ENCODE measurements around the gene ENTREP3. TPM values are rescaled to one million over a fixed set of nuclear protein-coding genes. Genes with fewer than 3 reads are reported as not detected.
"Not testable (repeated sequence)": the region's sequence is repeated elsewhere in the genome, so short reads cannot be mapped to it uniquely, and the experiment has no call there.

The ENTREP3 gene
- total RNA-seq, 1 experiment from 2014 or later: 72.5 TPM

DNA sequence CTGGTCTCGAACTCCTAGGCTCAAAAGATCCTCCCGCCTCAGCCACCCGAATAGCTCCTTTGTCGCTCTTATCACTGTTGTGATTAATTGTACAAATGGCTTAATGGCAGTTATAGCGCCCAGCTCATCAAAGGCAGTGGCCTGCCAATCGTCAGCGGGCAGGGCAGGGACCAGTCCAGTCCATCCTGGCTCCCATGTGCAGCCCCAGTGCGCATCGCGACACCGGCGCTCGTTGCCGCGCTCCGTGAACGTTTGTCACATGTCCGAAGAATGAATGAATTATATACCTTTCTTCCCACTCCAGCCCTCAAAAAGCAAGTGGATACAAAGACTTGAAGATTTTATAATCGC lies 28.4 kb downstream of the ENTREP3 start:
- peaks cover 20% of the 10 kb centered on the region for H3K4me1 ChIP-seq (ENCODE audit: insufficient read depth, low read length, poor library complexity, severe bottlenecking)
- no peaks in the 10 kb centered on the region for H3K36me3 ChIP-seq (ENCODE audit: insufficient read depth, low read length, poor library complexity, severe bottlenecking)
- TSS peak; percentile 89 for BruUV-seq (replicated peaks)
- no peaks in the 10 kb centered on the region for H3K9me3 ChIP-seq (ENCODE audit: low read depth, low read length, poor library complexity, severe bottlenecking)
- intact Hi-C loops (cut with micrococcal nuclease; ENCODE audit: unreplicated experiment): loop anchor here (2.0 kb wide), 1 partner anchor 50 kb away; the partner anchor contains the start of gene HCN3
- H3K27me3 ChIP-seq (replicated peaks; ENCODE audit: insufficient read depth, low read depth, low read length, poor library complexity): no peaks in the 10 kb centered on the region
- TF ChIP-seq CTCF (conservative IDR thresholded peaks at IDR 0.05; ENCODE audit: low read depth, low read length) (0 out of 2 replicates have a peak, but pooled peaks have one; percentile 41), EZH2 (IDR thresholded peaks at IDR 0.05; ENCODE audit: borderline replicate concordance, low read depth, low read length, poor library complexity, severe bottlenecking) (no peak)
- ChIA-PET POLR2A (ENCODE audit: low non-redundant PET) (interaction anchor here (1.0 kb wide), 1 partner anchor 18 kb away, joined by 4 read pairs; no protein-coding TSS in a partner anchor), CTCF (interaction anchor here (1.3 kb wide), 1 partner anchor 20 kb away, joined by 4 read pairs; no protein-coding TSS in a partner anchor)
- DNase-seq (ENCODE audit: low spot score): peak; percentile 73
- peak overlapping the region; percentile 91 for H3K27ac ChIP-seq (ENCODE audit: low read depth, low read length, poor library complexity, severe bottlenecking)
- peak overlapping the region; percentile 59 for H3K4me3 ChIP-seq (ENCODE audit: low read depth, low read length, poor library complexity, severe bottlenecking)

DNA sequence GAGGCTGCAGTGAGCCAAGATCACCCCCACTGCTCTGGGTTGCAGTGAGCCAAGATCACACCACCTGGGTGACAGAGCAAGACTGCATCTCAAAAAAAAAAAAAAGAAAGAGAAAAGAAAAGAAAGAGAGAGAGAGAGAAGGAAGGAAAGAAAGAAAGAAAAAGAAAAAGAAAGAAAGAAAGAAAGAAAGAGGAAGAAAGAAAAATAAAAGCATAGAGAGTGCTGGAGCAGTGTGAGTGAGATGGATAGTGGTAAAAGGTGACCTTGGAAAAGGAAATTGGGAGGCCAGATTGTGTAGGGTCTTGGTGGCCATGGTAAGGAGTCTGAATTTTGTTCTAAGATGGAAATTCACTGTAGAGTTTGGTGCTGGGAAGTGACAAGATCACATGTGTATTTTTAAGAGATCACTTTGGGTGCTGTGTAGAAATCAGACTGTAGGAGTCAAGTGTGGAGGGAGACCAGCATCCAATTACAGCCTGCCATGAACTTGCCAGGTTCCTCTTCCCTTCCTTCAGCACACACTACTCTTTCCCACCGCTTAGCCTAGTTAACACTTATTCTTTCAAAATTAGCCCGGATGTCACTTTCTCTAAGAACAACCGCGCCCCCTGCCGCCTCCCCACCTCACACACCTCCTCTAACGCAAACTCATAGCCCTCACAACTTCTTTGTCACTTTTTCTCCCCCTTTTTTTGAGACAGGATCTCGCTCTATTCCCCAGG lies 28.9 kb downstream of the ENTREP3 start:
- H3K27me3 ChIP-seq (replicated peaks; ENCODE audit: insufficient read depth, low read depth, low read length, poor library complexity): no peaks in the 10 kb centered on the region
- no TSS peak for BruUV-seq (replicated peaks)
- peak; percentile 78 for TF ChIP-seq CTCF (conservative IDR thresholded peaks at IDR 0.05; ENCODE audit: low read depth, low read length)
- TF ChIP-seq EZH2 (IDR thresholded peaks at IDR 0.05; ENCODE audit: borderline replicate concordance, low read depth, low read length, poor library complexity, severe bottlenecking): no peak
- no peaks in the 10 kb centered on the region for H3K9me3 ChIP-seq (ENCODE audit: low read depth, low read length, poor library complexity, severe bottlenecking)
- peak overlapping the region; percentile 59 for H3K4me3 ChIP-seq (ENCODE audit: low read depth, low read length, poor library complexity, severe bottlenecking)
- intact Hi-C loops (cut with micrococcal nuclease; ENCODE audit: unreplicated experiment): loop anchor here (2.0 kb wide), 1 partner anchor 50 kb away; the partner anchor contains the start of gene HCN3
- H3K4me1 ChIP-seq (ENCODE audit: insufficient read depth, low read length, poor library complexity, severe bottlenecking): peaks cover 20% of the 10 kb centered on the region
- peak overlapping the region; percentile 91 for H3K27ac ChIP-seq (ENCODE audit: low read depth, low read length, poor library complexity, severe bottlenecking)
- ChIA-PET POLR2A (ENCODE audit: low non-redundant PET) (interaction anchor here (1.0 kb wide), 1 partner anchor 17 kb away, joined by 4 read pairs; no protein-coding TSS in a partner anchor), CTCF (interaction anchor here (1.3 kb wide), 1 partner anchor 19 kb away, joined by 4 read pairs; no protein-coding TSS in a partner anchor)
- peak; percentile 94 for DNase-seq (ENCODE audit: low spot score)
- no peaks in the 10 kb centered on the region for H3K36me3 ChIP-seq (ENCODE audit: insufficient read depth, low read length, poor library complexity, severe bottlenecking)

DNA sequence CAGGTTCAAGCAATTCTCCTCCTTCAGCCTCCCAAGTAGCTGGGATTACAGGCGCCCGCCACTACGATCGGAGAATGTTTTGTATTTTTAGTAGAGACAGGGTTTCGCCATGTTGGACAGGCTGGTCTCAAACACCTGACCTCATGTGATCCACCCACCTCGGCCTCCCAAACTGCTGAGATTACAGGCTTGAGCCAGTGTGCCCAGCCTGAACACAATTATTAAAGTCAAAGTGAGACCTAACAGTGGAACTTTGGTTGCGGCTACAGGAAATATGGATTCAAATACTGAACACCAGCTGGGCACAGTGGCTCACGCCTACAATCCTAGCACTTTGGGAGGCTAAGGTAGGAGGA lies 29.9 kb downstream of the ENTREP3 start:
- Histone ChIP-seq H3K27ac (ENCODE audit: low read depth, low read length, poor library complexity, severe bottlenecking) (peak overlapping the region; percentile 91), H3K4me1 (ENCODE audit: insufficient read depth, low read length, poor library complexity, severe bottlenecking) (peaks cover 20% of the 10 kb centered on the region), H3K4me3 (ENCODE audit: low read depth, low read length, poor library complexity, severe bottlenecking) (peak overlapping the region; percentile 59)
- H3K36me3 ChIP-seq (ENCODE audit: insufficient read depth, low read length, poor library complexity, severe bottlenecking); DNase-seq (ENCODE audit: low spot score); CTCF ChIA-PET; POLR2A ChIA-PET (ENCODE audit: low non-redundant PET); H3K27me3 ChIP-seq (replicated peaks; ENCODE audit: insufficient read depth, low read depth, low read length, poor library complexity); intact Hi-C loops (cut with micrococcal nuclease; ENCODE audit: unreplicated experiment); BruUV-seq (replicated peaks); H3K9me3 ChIP-seq (ENCODE audit: low read depth, low read length, poor library complexity, severe bottlenecking): not testable (repeated sequence)

All from A673 (cell line).